Measurements from ENCODE around the gene BANP. TPM values are rescaled to one million over a fixed set of nuclear protein-coding genes. Genes with fewer than 3 reads are reported as not detected.
"Not testable (repeated sequence)": the region's sequence is repeated elsewhere in the genome, so short reads cannot be mapped to it uniquely, and the experiment has no call there.

BANP gene
- total RNA-seq, 1 experiment from 2014 or later, result 18.9 TPM

- DNase-seq (ENCODE audit: extremely low read depth, low read depth), result peak; percentile 21
Observed at GRCh38 chr16:88025086-88025492, 73.9 kb downstream of the BANP start.

- DNase-seq (ENCODE audit: extremely low read depth, low read depth), result not testable (repeated sequence)
Observed at GRCh38 chr16:88025828-88026555, 74.8 kb downstream of the BANP start.

GRCh38 chr16:88026964-88027938 is 76.0 kb downstream of the BANP start:
- no peak for DNase-seq (ENCODE audit: extremely low read depth, low read depth)

GRCh38 chr16:88028177-88028930 is 77.1 kb downstream of the BANP start:
- not testable (repeated sequence) for DNase-seq (ENCODE audit: extremely low read depth, low read depth)

GRCh38 chr16:88030498-88030897 is 79.3 kb downstream of the BANP start:
- DNase-seq (ENCODE audit: extremely low read depth, low read depth), result no peak

- not testable (repeated sequence) for DNase-seq (ENCODE audit: extremely low read depth, low read depth)
Observed at GRCh38 chr16:88030961-88031360, 79.7 kb downstream of the BANP start.

- DNase-seq (ENCODE audit: extremely low read depth, low read depth), result not testable (repeated sequence)
Observed at GRCh38 chr16:88033003-88033740, 81.9 kb downstream of the BANP start.

GRCh38 chr16:88034770-88035169 is 83.5 kb downstream of the BANP start:
- no peak for DNase-seq (ENCODE audit: extremely low read depth, low read depth)

GRCh38 chr16:88035292-88035691 is 84.1 kb downstream of the BANP start:
- DNase-seq (ENCODE audit: extremely low read depth, low read depth), result no peak

- DNase-seq (ENCODE audit: extremely low read depth, low read depth), result not testable (repeated sequence)
Observed at GRCh38 chr16:88035884-88036639, 84.8 kb downstream of the BANP start.

GRCh38 chr16:88036640-88036996 is 85.4 kb downstream of the BANP start:
- DNase-seq (ENCODE audit: extremely low read depth, low read depth), result not testable (repeated sequence)

- DNase-seq (ENCODE audit: extremely low read depth, low read depth), result not testable (repeated sequence)
Observed at GRCh38 chr16:88037359-88037758, 86.1 kb downstream of the BANP start.

- DNase-seq (ENCODE audit: extremely low read depth, low read depth), result not testable (repeated sequence)
Observed at GRCh38 chr16:88037876-88038525, 86.8 kb downstream of the BANP start.

GRCh38 chr16:88038526-88038908 is 87.3 kb downstream of the BANP start:
- DNase-seq (ENCODE audit: extremely low read depth, low read depth), result not testable (repeated sequence)

- no peak for DNase-seq (ENCODE audit: extremely low read depth, low read depth)
Observed at GRCh38 chr16:88039591-88039990, 88.4 kb downstream of the BANP start.

- DNase-seq (ENCODE audit: extremely low read depth, low read depth), result not testable (repeated sequence)
Observed at GRCh38 chr16:88040196-88040876, 89.1 kb downstream of the BANP start.

- not testable (repeated sequence) for DNase-seq (ENCODE audit: extremely low read depth, low read depth)
Observed at GRCh38 chr16:88040877-88041244, 89.6 kb downstream of the BANP start.

GRCh38 chr16:88041506-88041905 is 90.3 kb downstream of the BANP start:
- DNase-seq (ENCODE audit: extremely low read depth, low read depth), result not testable (repeated sequence)

Data from NCI-H460 (cell line).